Thyroid gland (tissue), 4 donors: ENCODE data around the gene ATXN7.

Source experiments
- POLR2A ChIP-seq, 2 donors: fragments of 450-650 bp; IDR thresholded peaks; one replicate each; pipeline ENCODE4 v1.6.1; 2017; ENCODE audit warnings: antibody characterized with exemption in 2 of 2, mild to moderate bottlenecking in 2 of 2, moderate library complexity in 1 of 2
- TF ChIP-seq, protein P1 (sequence below), 6 experiments: fragments of 200-600 bp in 3 of 6; fragments of 450-650 bp in 3 of 6; sonication (generic) in 3 of 6; IDR thresholded peaks; one replicate each; pipeline ENCODE4 v1.5.1; 2016 to 2019; ENCODE audit warnings: antibody characterized with exemption in 6 of 6, mild to moderate bottlenecking in 2 of 6, inconsistent platforms in 1 of 6, moderate library complexity in 1 of 6

DNA sequence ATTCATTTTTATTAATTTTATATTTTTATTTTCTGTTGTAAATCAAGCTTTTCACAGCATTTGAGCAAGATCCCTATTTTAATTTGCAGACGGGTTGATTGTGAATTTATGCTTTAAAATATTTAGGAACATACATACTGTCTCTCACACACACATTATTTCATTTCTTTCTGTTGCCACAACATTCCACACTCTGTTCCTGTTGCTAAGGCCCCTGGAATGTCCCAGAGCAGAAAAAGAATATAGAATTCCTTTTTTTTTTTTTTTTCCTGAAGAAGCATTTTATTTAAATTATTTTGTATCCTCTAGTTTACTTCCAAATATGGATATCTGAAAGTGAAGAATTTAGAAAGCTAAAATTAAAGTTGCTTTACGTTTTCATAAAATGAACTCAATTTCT, 85.3 kb downstream of the ATXN7 start:
- TF ChIP-seq, protein P1, sequence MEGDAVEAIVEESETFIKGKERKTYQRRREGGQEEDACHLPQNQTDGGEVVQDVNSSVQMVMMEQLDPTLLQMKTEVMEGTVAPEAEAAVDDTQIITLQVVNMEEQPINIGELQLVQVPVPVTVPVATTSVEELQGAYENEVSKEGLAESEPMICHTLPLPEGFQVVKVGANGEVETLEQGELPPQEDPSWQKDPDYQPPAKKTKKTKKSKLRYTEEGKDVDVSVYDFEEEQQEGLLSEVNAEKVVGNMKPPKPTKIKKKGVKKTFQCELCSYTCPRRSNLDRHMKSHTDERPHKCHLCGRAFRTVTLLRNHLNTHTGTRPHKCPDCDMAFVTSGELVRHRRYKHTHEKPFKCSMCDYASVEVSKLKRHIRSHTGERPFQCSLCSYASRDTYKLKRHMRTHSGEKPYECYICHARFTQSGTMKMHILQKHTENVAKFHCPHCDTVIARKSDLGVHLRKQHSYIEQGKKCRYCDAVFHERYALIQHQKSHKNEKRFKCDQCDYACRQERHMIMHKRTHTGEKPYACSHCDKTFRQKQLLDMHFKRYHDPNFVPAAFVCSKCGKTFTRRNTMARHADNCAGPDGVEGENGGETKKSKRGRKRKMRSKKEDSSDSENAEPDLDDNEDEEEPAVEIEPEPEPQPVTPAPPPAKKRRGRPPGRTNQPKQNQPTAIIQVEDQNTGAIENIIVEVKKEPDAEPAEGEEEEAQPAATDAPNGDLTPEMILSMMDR (IDR thresholded peaks at IDR 0.05): no peak
- TF ChIP-seq POLR2A (IDR thresholded peaks at IDR 0.05): no peak
